NCI-H524 treated with DMSO at 0.1 percent for 48 hours (cell line): Measurements from ENCODE around the gene VAMP5.
"Not testable (repeated sequence)": the region's sequence is repeated elsewhere in the genome, so short reads cannot be mapped to it uniquely, and the experiment has no call there.

Source experiments
- DNase-seq: peaks from one replicate; lab custom pipeline; 2025; lab: John Stamatoyannopoulos, UW

The VAMP5 gene

GRCh38 chr2:85584354-85584856, at the start of gene VAMP5:
VAMP5 (plus strand) TSS chr2:85584431; CDS start chr2:85584491, 60 bp downstream.
- no peak for DNase-seq

GRCh38 chr2:85534881-85535280, 49.4 kb upstream of the VAMP5 start:
- no peak for DNase-seq

GRCh38 chr2:85536479-85536878, 47.8 kb upstream of the VAMP5 start:
- DNase-seq = no peak

GRCh38 chr2:85537600-85538506, 46.4 kb upstream of the VAMP5 start:
- no peak for DNase-seq

- DNase-seq = peak; percentile 64
Observed at GRCh38 chr2:85538507-85539360, 45.5 kb upstream of the VAMP5 start, which contains the start of gene MAT2A. MAT2A (plus strand) TSS chr2:85539168; CDS start chr2:85539288, 120 bp downstream.

GRCh38 chr2:85539361-85540132, 44.7 kb upstream of the VAMP5 start:
- no peak for DNase-seq

- DNase-seq = no peak
Observed at GRCh38 chr2:85540133-85540648, 44.0 kb upstream of the VAMP5 start.

GRCh38 chr2:85541262-85541661, 43.0 kb upstream of the VAMP5 start:
- no peak for DNase-seq

GRCh38 chr2:85541753-85542457, 42.3 kb upstream of the VAMP5 start:
- DNase-seq = no peak

GRCh38 chr2:85542777-85543176, 41.5 kb upstream of the VAMP5 start:
- no peak for DNase-seq

GRCh38 chr2:85544254-85544691, 40.0 kb upstream of the VAMP5 start:
- not testable (repeated sequence) for DNase-seq

GRCh38 chr2:85544915-85545779, 39.1 kb upstream of the VAMP5 start:
- not testable (repeated sequence) for DNase-seq

- DNase-seq = no peak
Observed at GRCh38 chr2:85545780-85546240, 38.4 kb upstream of the VAMP5 start.

GRCh38 chr2:85547089-85547858, 37.0 kb upstream of the VAMP5 start:
- DNase-seq = no peak

- DNase-seq = no peak
Observed at GRCh38 chr2:85547859-85548607, 36.2 kb upstream of the VAMP5 start.

GRCh38 chr2:85548608-85548900, 35.7 kb upstream of the VAMP5 start:
- no peak for DNase-seq

GRCh38 chr2:85549095-85549494, 35.1 kb upstream of the VAMP5 start:
- no peak for DNase-seq

- no peak for DNase-seq
Observed at GRCh38 chr2:85549826-85550225, 34.4 kb upstream of the VAMP5 start.
